GM23338 (cell line): ENCODE results near the gene SLTM.

ENCODE experiments used
- CREB1 ChIP-seq: fragments of 250-450 bp; sonication (Bioruptor Pico); IDR thresholded peaks from 2 replicates; pipeline ENCODE4 v1.5.0; 2020; ENCODE audit warnings: low read depth, mild to moderate bottlenecking, moderate library complexity
- CTCF ChIP-seq, 2 experiments: fragments of 200-600 bp in 1 of 2; sonication (generic) in 1 of 2; conservative IDR thresholded peaks; 2 replicates each; pipeline versions ENCODE4 v1.5.1 to v1.6.1; 2016 to 2017; ENCODE audit warnings: antibody characterized with exemption in 2 of 2, low read depth in 2 of 2, mild to moderate bottlenecking in 2 of 2, moderate library complexity in 1 of 2
- ETS1 ChIP-seq: IDR thresholded peaks from 2 replicates; pipeline ENCODE4 v1.6.1; 2016; ENCODE audit warnings: antibody characterized with exemption
- EZH2 ChIP-seq: fragments of 200-600 bp; sonication (generic); IDR thresholded peaks from one replicate; pipeline ENCODE4 v1.8.0; 2017; ENCODE audit warnings: antibody characterized with exemption, mild to moderate bottlenecking, low read depth; ENCODE audit not compliant: unreplicated experiment
- EZH2phosphoT487 ChIP-seq: fragments of 200-600 bp; sonication (generic); IDR thresholded peaks from one replicate; pipeline ENCODE4 v1.8.1; 2018; ENCODE audit warnings: antibody characterized with exemption; ENCODE audit not compliant: unreplicated experiment
- JUNB ChIP-seq: IDR thresholded peaks from one replicate; pipeline ENCODE4 v1.6.1; 2016; ENCODE audit warnings: antibody characterized with exemption; ENCODE audit not compliant: unreplicated experiment
- NANOG ChIP-seq: IDR thresholded peaks from 2 replicates; pipeline ENCODE4 v1.6.1; 2016; ENCODE audit warnings: antibody characterized with exemption, borderline replicate concordance
- POLR2AphosphoS5 ChIP-seq: IDR thresholded peaks from 2 replicates; pipeline ENCODE4 v1.6.1; 2016; ENCODE audit warnings: antibody characterized with exemption, low read depth
- REST ChIP-seq: IDR thresholded peaks from one replicate; pipeline ENCODE4 v1.6.1; 2018; ENCODE audit warnings: antibody characterized with exemption; ENCODE audit not compliant: unreplicated experiment
- STAT1 ChIP-seq: IDR thresholded peaks from one replicate; pipeline ENCODE4 v1.6.1; 2016; ENCODE audit warnings: antibody characterized with exemption; ENCODE audit not compliant: unreplicated experiment
- ZNF331 ChIP-seq: fragments of 250-450 bp; sonication (Bioruptor Pico); IDR thresholded peaks from 2 replicates; pipeline ENCODE4 v1.5.0; 2020; ENCODE audit warnings: low read depth, mild to moderate bottlenecking, moderate library complexity

- TF ChIP-seq CTCF (conservative IDR thresholded peaks at IDR 0.05; ENCODE audit: low read depth in 2 of 2) (no peak), ETS1 (no peak), EZH2 (no peak), POLR2AphosphoS5 (no peak), EZH2phosphoT487 (no peak), JUNB (no peak), REST (no peak), ZNF331 (no peak), CREB1 (CRISPR knock-in tag) (no peak), STAT1 (no peak), NANOG (no peak)
Measured at GRCh38 chr15:58877999-58878825, 55.3 kb downstream of the SLTM start.
